COLO668 (cell line): ENCODE measurements around the gene VWA5B1.

Experiments
- DNase-seq: peaks from one replicate; lab custom pipeline; 2025; ENCODE audit not compliant: unreplicated experiment; lab: John Stamatoyannopoulos, UW

VWA5B1 gene

DNA sequence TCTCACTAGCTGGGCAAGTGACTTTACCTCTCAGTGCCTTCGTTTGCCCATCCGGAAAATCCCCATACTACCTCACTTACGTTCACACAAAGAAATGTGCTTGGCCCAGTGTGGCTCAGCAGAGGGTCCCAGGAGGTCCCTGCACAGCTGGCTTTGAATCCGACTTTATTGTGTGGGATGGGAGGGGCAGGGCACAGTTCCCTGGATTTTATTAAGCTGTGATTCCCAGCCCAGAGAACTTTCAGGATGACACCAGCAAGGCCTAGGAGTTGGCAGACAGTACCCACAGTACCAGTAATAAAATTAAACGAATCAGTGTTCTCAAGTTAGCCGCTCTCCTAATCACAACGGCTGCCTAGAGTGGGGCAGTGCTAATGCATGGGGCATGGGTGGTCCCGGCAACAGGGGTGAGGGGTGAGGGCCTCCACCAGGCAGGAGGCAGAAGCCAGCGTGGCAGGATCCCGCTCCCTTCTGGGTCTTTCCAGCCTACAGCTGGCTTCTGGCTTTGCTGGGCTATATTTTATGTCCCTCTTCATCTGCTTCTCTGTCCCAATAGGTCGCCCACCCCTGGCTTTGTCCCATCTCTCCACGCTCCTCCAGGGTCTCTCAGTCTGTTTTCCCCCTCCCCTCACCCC, 74.9 kb downstream of the VWA5B1 start:
- DNase-seq, result no peak

DNA sequence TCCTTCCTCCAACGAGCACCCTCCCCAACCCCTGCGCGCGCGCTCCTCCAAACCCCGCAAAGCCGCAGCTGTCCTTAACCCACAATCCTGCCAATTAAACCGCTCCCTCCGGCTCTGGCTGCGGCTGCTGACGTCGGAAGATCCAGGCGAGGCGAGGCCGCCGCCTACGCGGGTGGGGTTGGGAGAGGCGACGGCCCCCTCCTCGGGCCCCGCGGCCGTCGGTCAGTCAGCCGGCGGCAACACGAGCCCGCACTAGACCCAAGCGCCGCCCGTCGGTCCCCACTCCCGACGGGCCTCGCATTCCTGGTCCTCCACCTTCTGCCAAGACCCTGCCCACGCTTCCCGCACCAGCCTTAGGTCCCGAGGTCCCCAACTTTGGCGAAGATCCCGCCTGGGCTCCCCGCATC, 75.4 kb downstream of the VWA5B1 start:
- DNase-seq, result no peak

DNA sequence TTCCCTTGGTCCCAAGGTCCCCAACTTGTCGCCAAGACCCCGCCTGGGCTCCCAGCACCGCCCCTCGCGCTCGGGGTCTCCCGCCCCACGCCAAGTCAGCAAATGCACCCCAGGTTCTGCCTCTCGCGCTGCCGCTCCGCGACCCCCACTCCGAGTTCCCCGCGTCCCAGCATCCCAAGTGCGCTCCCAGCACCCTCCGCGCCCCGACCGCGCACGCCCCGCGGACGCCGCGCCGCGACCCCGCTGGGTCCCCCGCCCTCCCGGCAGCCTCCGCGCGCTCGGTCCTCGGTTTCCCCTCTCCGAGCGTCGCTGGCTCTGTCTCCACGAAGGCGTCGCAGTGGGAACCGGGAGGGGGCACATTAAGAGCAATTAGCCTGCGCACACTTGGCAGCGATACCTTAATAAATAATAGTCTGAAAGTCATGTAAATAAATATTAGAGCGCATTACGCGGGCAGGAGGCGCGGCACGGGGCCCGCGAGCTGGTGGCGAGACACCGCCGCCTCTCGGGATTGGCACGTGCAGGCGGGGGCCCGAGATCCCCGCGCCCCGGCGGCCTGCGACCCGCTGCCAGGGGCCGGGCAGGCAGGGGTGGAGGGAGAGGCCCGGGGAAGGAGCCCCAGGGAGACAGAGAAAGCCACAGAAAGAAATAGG, 75.9 kb downstream of the VWA5B1 start:
- no peak for DNase-seq

DNA sequence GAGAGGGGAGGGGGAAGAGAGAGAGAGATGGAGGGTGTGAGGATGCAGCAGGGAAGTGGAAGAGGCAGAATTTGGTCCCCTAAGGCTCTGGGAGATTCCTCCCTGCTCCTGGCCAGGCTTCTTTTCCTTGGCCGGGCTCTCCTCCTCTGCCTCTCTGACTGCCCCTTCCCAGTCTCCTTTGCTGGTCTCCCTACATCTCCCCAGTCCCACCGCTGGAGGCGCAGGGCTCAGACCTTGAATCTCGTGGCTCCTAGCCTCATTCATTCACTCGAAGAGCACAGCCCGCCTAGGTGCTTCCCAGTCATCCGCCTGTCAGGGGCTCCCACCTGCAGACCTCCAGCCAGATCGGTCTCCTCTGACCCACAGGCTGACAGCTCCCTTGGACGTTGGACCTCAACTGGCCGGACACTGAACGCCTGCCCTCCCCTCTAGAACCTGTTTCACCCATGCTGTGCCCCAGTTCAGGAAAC, 76.5 kb downstream of the VWA5B1 start:
- no peak for DNase-seq

DNA sequence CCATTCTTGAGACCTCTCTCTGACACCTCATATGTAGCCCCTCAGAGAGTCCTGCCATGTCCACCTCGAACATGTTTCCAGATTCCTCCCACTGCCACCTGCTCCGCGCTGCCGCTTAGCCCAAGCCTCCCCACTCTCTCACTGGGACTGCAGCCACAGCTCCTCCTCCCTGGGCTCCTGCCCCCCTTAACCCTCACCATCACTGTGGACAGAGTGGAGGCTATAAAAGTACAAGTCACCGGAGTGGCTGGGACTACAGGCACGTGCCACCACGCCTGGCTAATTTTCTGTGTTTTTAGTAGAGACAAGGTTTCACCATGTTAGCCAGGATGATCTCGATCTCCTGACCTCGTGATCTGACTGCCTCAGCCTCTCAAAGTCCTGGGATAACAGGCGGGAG, 77.0 kb downstream of the VWA5B1 start:
- DNase-seq, result no peak

DNA sequence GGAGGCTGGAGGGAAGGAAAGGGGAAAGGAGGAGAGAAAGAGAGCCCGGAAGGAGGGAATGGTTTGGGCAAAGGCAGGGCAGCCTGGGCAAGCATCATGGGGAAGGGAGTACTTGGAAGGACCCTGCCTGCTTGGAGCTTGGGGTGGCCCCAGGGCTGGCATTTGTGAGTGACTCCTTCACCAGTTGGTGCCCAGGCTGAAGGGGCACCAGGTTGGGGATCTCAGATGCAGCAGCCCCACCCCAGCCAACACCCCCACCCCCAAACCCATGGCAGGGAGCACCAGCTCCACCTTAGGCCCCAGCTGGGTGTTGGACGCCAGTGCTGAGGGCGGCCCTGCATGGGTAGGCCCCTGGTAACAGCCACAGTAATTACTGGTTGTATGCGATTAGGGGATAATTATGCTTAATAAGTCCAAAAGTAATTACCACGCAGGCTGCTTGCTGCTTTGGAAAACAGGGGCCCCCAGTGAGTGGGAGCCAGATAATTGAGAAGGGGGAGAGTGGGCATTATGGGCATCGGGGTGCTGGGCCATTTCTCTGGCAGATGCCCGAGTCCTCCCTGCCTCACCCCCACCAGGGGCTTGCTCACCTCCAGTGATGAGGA, 78.3 kb downstream of the VWA5B1 start:
- DNase-seq, result no peak

DNA sequence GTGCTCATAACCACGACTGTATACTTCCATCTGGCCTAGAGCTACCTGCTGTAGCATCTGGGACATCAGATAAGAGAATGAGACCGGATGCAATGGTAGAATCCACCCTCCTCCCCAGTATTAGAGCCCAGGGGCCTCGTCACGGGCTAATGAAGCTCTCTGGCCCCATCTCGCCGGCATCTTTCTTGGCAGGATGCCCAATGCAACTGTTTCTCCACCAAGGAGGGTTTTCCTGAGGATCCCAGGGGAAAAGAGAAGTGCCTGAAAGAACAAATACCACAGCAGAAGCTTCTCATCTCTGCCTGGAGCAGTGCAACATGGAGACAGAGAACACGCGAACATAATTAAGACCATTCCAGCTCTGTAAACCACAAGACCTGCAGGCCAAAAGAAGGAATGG, 80.0 kb downstream of the VWA5B1 start:
- DNase-seq, result no peak

DNA sequence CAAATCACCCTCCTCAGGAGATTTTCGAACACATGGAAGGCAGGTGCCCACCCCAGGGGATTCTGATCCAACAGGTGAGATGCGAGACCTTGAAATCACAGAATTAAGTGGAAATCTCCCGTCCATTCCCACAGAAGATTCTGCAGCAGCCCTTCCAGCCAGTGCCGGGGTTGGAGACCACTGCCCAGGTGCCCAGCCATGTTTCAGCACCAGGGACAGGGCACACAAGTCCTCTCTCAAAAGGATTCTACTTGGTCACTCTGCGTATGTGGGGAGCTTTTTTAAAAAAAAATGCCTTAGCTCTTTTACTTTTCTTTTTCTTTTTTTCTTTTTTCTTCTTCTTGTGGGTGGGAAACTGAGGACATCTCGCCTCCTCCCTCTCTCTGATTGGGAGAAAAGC, 80.7 kb downstream of the VWA5B1 start:
- no peak for DNase-seq

DNA sequence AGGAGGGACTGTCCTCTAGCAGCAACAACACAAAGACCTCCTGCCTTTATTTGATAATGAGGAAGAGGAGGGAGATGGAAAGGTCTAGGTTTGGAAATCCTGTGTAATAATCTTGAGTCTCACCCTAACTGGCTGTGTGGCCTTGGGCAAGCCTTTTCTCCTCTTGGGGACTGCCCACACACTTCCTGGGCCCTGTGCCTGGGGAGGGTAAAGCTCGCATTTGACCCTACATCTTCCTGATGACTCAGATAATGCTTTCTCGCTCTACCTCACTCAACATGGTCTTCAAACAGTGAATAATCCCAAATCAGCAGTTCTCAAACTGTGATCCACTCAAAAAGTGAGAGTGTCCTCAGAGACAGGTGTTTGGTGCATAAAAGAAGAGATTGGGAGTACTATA, 81.2 kb downstream of the VWA5B1 start:
- DNase-seq, result no peak

DNA sequence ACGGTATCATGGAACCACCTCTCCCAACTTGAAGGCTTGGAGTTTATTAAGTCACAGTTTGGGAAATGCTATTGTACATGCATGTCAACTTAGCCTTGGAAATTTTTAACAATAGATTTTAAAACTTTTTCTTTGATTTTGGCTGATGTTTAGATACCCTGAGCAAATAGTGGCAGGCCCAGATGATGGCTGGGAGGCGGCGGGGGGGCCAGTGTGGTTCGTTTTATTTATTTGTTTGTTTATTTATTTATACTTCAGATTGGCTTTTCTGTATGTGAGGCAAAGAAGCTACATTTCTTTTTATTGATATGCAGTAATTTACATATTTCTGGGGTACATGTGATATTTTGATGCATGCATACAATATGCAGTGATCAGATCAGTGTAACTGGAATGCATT, 82.0 kb downstream of the VWA5B1 start:
- no peak for DNase-seq

DNA sequence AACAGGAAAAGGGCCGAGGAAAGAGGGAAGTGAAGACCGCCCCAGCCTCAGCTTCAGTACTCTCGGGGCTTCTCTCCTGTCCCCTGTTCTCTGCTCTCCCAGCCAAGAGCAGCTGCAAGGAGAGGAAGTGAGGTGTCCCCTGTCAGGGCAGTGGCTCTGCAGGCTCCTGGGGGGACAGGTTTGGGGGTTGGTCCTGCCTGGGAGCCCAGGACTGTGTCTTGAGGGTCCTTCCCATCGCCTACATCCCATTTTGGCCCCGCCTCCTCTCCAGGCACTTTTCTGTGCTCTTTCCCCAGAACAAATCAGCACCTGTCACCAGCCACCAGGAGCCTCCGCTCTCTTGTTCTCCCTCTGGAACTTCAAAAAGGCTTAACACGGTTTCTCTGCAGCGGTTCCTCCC, 82.6 kb downstream of the VWA5B1 start:
- no peak for DNase-seq

DNA sequence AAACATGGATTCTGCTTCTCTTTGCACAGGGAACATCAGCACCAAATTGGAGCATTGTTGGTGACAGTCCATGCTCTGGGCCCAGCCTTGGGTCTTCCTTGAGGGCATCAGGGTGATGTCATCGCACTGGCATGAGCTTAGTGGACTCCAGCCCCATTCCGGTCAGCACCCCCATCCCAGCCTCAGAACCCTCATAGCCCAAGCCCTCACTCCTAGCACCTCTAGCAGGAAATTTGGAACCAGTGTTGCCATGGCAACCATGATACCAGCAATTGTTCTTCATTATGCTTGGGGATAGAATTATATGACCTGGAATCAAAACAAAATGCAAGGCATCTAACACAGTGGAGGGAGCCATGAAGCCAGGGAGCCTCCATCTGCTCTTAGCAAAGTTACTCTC, 83.1 kb downstream of the VWA5B1 start:
- DNase-seq, result no peak

DNA sequence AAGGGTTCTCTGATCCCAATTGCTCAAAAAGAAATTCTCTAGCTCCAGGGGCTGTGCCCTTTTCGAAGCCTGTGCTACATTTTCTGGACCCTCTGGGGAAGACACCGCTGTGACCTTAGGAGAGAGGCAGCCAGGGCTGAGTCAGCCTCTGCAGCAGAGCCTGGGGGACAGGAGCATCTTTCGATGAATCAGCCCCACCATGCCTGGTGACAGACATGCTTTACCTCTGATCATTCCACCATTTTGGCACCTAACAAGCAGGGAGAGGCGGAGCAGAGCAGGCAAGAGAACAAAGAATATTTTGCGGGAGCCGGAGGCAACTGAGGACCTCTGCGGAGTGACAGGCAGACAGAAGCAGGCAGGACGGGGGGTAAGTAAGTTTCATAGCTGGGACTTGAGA, 84.9 kb downstream of the VWA5B1 start:
- DNase-seq, result no peak

DNA sequence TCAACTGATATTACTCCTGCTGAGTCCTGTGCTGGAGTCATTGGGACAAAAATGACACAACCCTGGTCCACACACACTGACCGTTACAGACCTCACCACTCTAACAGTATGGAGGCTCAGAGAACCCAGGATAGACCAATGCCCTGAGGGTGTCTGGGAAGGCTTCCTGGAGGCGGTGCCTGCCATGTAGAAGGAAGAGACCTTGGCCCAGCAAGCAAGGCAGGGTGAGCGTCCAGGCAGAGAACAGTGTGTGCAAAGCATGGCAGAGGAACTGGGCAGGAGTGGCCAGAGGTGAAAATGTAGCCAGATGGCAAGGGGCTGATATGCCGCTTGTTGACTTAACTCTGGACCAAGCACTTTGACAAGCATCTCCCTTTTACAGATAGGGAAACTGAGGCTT, 85.5 kb downstream of the VWA5B1 start:
- DNase-seq, result no peak

DNA sequence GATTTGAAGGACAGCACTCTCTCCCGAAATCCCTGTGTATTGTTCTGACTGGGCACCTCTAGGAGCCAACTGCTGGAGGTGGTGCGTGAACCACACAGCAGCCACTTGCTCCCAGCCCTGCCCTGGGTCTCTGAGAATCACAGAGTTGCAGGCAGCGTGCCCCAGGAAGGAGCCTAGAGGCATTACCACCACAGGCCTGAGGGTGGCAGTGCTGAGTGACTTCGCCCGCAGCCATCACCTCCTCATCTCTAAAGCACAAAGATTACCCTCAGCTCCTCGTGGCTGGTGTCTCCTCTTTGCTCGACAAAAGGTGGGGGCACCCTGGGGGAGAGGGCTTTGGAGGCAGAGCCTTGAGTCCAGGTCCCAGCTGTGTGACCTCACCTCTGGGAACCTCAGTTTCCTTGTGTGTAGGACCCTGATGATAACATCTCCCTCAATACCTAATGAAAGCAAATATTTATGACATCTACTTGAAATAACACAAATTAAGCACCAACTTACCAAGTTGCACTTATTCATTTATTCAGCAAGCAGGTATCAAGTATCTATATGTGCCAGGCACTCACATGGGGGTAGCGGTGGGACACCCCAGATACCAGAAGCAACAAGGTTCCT, 86.3 kb downstream of the VWA5B1 start:
- DNase-seq, result peak; percentile 60

DNA sequence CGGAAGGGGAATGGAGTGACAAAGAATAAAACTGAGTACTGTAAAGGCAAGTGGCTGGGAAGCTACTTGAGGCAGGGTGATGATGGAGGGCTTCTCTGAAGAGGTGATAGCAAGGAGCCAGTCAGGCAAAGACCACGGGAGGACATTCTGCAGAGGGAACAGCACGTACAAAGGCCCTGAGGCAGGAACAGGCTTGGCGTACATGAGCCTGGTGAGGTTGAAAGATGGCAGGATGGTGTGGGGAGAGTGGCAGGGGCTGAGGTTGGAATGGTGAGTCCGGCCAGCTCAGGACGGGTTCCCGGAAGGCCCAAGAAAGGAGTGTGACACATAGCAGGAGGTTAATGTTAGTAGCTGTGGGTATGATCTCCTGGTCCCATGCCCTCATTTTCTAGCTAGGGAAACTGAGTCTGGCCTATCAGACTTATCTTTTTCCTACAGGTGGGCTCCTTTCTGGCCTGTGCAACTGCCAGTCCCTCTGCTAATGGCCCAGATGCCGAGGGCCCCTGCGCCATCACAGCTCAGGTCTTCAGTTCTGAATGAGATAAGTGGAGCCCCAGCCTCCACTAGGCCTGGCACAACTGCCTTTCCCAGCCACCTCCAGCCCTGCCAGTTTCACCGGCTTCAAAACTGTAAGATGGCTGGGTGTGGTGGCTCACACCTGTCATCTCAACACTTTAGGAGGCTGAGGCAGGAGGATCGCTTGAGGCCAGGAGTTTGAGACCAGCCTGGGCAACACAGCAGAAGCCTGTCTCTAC, 87.0 kb downstream of the VWA5B1 start:
- DNase-seq, result no peak

DNA sequence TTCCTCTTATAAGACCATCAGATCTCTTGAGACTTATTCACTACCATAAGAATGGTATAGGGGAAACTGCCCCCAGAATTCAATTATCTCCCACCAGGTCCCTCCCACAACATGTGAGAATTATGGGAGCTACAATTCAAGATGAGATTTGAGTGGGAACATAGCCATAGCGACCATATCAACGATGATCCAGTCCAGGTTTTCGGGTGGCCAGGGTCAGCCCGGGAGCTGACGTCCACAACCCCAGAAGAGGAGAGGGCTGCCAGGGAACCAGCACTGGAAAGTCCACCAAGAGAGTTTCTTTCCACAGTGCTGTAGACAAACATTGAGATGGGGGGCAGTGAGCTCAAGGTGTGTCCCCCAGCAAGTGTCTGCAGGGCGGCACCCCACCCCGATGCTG, 88.4 kb downstream of the VWA5B1 start:
- no peak for DNase-seq

DNA sequence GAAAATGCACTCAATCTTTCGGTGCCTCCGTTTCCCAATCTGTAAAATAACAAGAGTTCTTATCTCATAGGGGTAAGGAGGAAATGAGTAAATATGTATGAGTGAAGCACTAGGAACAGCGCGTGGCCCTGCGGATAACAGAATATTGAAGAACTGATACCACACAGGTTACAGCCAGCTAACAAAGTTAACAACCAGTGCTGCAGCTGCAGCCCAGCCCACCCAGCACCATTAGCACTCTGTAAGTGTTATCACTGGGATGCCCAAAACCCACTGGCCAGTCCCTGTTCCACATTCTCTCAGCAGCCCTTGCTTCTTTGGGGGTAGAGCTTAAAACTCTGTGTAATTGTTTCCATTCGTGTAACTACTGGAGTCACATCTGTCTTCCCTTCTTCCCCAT, 89.5 kb downstream of the VWA5B1 start:
- DNase-seq, result no peak

DNA sequence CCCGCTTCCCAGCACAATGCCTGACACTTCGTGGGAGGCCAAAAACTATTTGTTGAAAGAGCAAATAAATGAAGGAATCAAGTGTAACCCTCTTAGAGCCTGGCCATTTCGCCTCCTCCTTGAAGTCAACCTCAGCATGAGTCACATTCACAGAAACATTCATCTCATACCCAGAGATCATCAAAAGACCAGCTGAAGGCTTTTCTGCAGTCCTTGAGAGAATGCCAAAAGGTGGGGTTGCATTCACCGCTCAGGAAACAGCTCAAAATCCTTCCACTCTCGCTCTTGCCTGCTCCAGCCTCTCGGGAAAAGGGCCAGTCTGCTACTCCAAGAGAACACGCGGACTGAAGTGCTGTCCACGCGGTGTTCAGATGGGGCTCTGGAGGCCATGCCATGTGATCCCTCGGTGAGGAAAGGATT, 90.0 kb downstream of the VWA5B1 start:
- no peak for DNase-seq

DNA sequence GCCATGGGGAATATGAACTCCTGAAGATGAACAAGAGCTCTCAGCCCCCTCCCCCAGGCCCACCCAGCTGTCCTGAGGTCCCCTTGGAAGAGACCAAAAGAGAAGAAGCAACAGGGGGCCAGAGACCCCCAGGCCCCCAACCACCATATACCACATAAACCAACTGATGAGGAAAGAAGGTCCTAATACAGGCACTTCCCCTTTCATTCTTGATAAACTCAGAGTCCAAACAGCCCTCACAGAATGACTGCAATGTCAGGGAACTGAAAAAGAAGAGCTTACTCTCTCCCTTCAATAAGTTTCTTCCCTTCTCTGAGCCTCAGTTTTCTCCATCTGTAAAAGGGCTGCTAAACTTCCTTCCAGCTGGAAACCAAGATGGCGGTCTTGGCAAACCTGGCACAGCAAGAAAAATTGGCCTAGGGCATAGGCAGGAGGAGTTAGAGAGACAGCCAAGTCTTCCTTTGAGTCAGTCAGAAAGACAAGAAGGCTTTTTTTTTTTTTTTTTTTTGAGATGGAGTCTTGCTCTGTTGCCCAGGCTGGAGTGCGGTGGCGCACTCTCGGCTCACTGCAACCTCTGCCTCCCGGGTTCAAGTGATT, 90.5 kb downstream of the VWA5B1 start:
- DNase-seq, result no peak

DNA sequence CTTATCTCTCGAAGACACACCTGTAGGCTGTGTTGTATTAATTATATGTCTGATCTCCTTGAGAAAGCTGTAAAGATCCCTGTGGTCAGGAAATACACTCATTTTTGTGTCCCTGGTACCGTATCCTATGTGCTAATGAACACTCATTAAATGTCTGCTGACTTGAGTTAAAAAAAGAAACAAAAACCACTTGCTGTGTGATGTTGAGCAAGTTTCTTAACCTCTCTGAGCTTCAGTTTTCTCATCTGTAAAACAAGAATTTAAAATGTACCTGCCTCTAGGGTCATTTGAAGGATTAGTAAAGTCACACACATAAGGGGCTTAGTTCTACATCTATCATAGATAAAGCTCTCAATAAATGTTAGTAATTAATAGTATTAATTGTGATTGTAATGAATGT, 91.3 kb downstream of the VWA5B1 start:
- no peak for DNase-seq
